ENCODE data around the gene PDE5A. TPM values are rescaled to one million over a fixed set of nuclear protein-coding genes. Genes with fewer than 3 reads are reported as not detected.
A peak's percentile ranks its signal among the peaks of the same experiment; 100 is the strongest.

Gene PDE5A
- polyA plus RNA-seq, 6 donors from 2014 or later = 0.46 to 2.5 (median 1.9) TPM

DNA sequence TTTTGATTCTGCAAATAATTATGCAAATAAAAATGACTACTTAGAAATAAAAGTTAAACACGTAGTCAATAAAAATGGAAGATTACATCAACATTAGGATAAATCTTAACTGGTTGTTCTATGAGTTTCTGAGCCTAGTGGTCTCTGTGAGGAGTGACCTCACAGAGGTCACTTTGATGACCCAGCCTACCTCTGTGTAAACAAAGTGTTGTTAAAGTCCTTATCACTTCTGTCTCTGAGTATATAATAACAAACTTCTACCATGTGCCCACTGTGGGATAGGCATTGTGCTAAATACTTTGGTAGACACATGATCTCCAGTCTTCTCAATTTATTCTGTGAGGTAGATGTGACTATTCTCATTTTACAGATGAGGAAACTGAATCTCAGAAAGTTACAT, 85.4 kb downstream of the PDE5A start:
- no peak for ATAC-seq (ENCODE audit: low read depth in 2 of 2)
- peaks cover 0 to 2% (median 0%) of the 10 kb centered on the region in 3 donors for H3K4me1 Mint-ChIP-seq
- no peaks in the 10 kb centered on the region for H3K36me3 Mint-ChIP-seq

GRCh38 chr4:119540249-119540648, 88.4 kb downstream of the PDE5A start:
- ATAC-seq (ENCODE audit: low read depth in 2 of 2) (no peak), DNase-seq (no peak)
- H3K4me1 Mint-ChIP-seq = peaks cover 13 to 17% (median 14%) of the 10 kb centered on the region in 3 donors
- H3K36me3 Mint-ChIP-seq = peaks cover 0 to 2% of the 10 kb centered on the region in 2 donors
- no peaks in the 10 kb centered on the region for H3K9me3 Mint-ChIP-seq
- no peak overlapping the region for H3K27ac Mint-ChIP-seq
- H3K4me3 Mint-ChIP-seq = no peak overlapping the region
- H3K27me3 Mint-ChIP-seq = no peaks in the 10 kb centered on the region

More for the DNA sequence above, 85.4 kb downstream of the PDE5A start:
- Mint-ChIP-seq H3K27ac (peak overlapping the region in 1 of 6 donors; percentile 79), H3K9me3 (no peaks in the 10 kb centered on the region), H3K4me3 (no peak overlapping the region), H3K27me3 (no peaks in the 10 kb centered on the region)
- DNase-seq = no peak

GRCh38 chr4:119537586-119537985, 91.0 kb downstream of the PDE5A start:
- Mint-ChIP-seq H3K36me3 (peaks cover 5 to 15% of the 10 kb centered on the region in 2 donors), H3K27ac (peak overlapping the region; percentile 0 to 95 (median 21))

DNA sequence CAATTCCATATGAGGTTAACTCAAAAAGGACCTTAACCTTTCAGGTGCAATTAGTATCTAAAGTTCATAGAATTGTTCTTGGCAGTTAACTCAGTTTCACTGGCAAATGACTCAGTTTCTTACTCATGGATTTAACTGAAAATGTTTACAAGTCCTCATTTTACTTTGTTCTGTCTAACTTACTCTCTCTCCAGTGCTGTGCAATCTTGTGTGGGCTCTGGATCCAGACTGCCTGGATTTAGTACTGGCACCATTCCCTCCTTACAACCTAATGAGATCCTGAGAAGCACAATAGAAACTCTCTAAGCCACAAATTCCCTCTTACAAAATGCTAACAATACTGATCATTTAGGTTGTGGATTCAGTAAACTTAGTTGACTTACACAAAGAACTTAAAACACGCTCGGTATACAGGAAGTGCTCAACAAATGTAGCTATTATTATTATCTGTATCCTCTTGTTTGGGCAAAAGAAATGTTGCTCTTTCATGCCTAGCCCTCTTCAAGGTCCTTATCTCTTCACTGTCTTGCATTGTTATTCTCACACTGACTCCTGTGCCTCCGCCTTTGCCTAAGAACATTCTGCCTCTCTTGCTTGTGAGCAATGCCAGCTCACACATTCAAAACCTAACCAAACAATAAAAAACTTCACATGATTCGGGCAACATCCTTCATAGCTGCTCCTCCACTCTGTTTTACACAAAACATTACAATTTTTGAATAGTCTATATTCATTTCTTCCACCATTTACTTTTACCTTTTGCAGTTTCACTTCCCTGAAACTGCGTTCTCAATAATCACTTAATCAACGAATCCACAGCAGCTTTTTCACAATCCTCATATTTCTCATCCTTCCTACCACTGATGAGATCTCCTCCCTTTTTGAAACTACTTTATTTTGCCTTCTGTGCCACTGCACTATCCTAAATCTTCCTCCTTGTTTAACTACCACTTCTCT, 91.8 kb downstream of the PDE5A start:
- Mint-ChIP-seq H3K4me1 (peaks cover 13 to 17% (median 14%) of the 10 kb centered on the region in 3 donors), H3K4me3 (peak overlapping the region in 7 of 8 donors; percentile 33 to 75 (median 59)), H3K27ac (peak overlapping the region; percentile 0 to 95 (median 36)), H3K36me3 (peaks cover 7 to 15% of the 10 kb centered on the region in 2 donors), H3K9me3 (peaks cover 0 to 8% (median 0%) of the 10 kb centered on the region in 7 donors), H3K27me3 (no peaks in the 10 kb centered on the region)
- no peak for DNase-seq
- peak; percentile 40 to 47 for ATAC-seq (ENCODE audit: low read depth in 2 of 2)

More at GRCh38 chr4:119537586-119537985, 91.0 kb downstream of the PDE5A start:
- DNase-seq (no peak), ATAC-seq (ENCODE audit: low read depth in 2 of 2) (peak; percentile 48 to 71)
- peaks cover 0 to 8% (median 0%) of the 10 kb centered on the region in 7 donors for H3K9me3 Mint-ChIP-seq
- H3K4me1 Mint-ChIP-seq = peaks cover 13 to 17% (median 14%) of the 10 kb centered on the region in 3 donors
- H3K27me3 Mint-ChIP-seq = no peaks in the 10 kb centered on the region
- peak overlapping the region in 7 of 8 donors; percentile 33 to 75 (median 59) for H3K4me3 Mint-ChIP-seq

GRCh38 chr4:119532319-119532718, 96.3 kb downstream of the PDE5A start:
- ATAC-seq (ENCODE audit: low read depth in 2 of 2) (no peak), DNase-seq (no peak)
- H3K4me1 Mint-ChIP-seq = peaks cover 8 to 9% (median 9%) of the 10 kb centered on the region in 3 donors
- H3K27ac Mint-ChIP-seq = no peak overlapping the region
- no peaks in the 10 kb centered on the region for H3K27me3 Mint-ChIP-seq
- H3K9me3 Mint-ChIP-seq = peaks cover 0 to 8% (median 0%) of the 10 kb centered on the region in 7 donors
- H3K4me3 Mint-ChIP-seq = no peak overlapping the region
- peaks cover 15 to 19% of the 10 kb centered on the region in 2 donors for H3K36me3 Mint-ChIP-seq

DNA sequence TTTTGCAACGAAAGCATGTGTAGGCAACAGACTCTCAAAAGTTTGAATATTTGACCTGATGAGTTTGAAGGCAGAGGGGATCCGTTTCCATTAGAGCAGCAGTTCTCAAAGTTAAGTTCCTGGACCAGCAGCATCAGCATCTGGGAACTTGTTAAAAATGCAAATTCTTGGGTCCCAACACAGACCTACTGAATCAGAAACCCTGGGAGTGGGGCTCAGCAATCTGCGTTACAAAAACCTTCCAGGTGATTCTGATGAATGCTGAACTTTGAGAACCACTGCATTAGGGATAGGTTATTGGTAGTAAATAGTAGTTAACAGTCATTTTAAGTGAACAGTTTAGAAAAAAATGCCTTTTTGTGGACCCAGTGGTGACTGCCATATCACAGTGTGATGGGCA, 98.8 kb downstream of the PDE5A start:
- H3K27ac Mint-ChIP-seq = no peak overlapping the region

GRCh38 chr4:119526786-119527550, 101.6 kb downstream of the PDE5A start:
- no peaks in the 10 kb centered on the region for H3K9me3 Mint-ChIP-seq
- no peak overlapping the region for H3K4me3 Mint-ChIP-seq
- no peak for DNase-seq

More for the DNA sequence above, 98.8 kb downstream of the PDE5A start:
- no peaks in the 10 kb centered on the region for H3K27me3 Mint-ChIP-seq
- DNase-seq (no peak), ATAC-seq (ENCODE audit: low read depth in 2 of 2) (no peak)
- no peaks in the 10 kb centered on the region for H3K4me1 Mint-ChIP-seq
- peaks cover 0 to 6% (median 0%) of the 10 kb centered on the region in 7 donors for H3K9me3 Mint-ChIP-seq
- H3K4me3 Mint-ChIP-seq = no peak overlapping the region
- H3K36me3 Mint-ChIP-seq = peaks cover 14 to 15% of the 10 kb centered on the region in 2 donors

GRCh38 chr4:119525771-119526712, 102.6 kb downstream of the PDE5A start:
- H3K9me3 Mint-ChIP-seq = no peaks in the 10 kb centered on the region
- H3K27ac Mint-ChIP-seq = no peak overlapping the region
- peaks cover 0 to 8% of the 10 kb centered on the region in 2 donors for H3K36me3 Mint-ChIP-seq
- H3K4me3 Mint-ChIP-seq = no peak overlapping the region
- no peaks in the 10 kb centered on the region for H3K4me1 Mint-ChIP-seq
- ATAC-seq (ENCODE audit: low read depth in 2 of 2) = no peak
- H3K27me3 Mint-ChIP-seq = no peaks in the 10 kb centered on the region
- DNase-seq = no peak

More at GRCh38 chr4:119526786-119527550, 101.6 kb downstream of the PDE5A start:
- H3K27me3 Mint-ChIP-seq = no peaks in the 10 kb centered on the region
- ATAC-seq (ENCODE audit: low read depth in 2 of 2) = no peak
- no peak overlapping the region for H3K27ac Mint-ChIP-seq
- H3K4me1 Mint-ChIP-seq = no peaks in the 10 kb centered on the region
- H3K36me3 Mint-ChIP-seq = peaks cover 0 to 13% of the 10 kb centered on the region in 2 donors

- H3K27me3 Mint-ChIP-seq = no peaks in the 10 kb centered on the region
- H3K4me1 Mint-ChIP-seq = no peaks in the 10 kb centered on the region
- peak overlapping the region in 1 of 6 donors; percentile 52 for H3K27ac Mint-ChIP-seq
- DNase-seq (no peak), ATAC-seq (ENCODE audit: low read depth in 2 of 2) (no peak)
- no peaks in the 10 kb centered on the region for H3K9me3 Mint-ChIP-seq
- no peak overlapping the region for H3K4me3 Mint-ChIP-seq
- peaks cover 0 to 8% of the 10 kb centered on the region in 2 donors for H3K36me3 Mint-ChIP-seq
Observed at GRCh38 chr4:119525005-119525749, 103.4 kb downstream of the PDE5A start.

DNA sequence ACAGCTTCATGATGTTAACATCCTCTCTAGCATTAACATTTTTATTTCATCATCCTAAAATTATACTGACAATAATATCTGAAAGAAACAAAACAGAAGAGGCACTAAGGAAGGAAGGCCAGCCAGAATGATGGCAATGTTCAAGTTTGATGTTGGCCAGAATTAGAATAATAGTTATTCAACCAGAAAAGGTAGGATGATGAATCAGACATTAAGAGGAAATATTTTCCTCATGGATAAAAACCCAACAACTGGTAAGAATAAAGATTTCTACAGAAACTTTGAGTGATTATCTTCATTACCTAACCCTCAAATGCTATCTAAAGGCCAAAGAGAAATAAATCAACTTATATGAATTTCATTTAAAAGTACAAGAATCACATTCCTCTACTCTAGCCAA, 105.2 kb downstream of the PDE5A start:
- no peak for ATAC-seq (ENCODE audit: low read depth in 2 of 2)
- DNase-seq = no peak
- no peaks in the 10 kb centered on the region for H3K4me1 Mint-ChIP-seq
- H3K9me3 Mint-ChIP-seq = no peaks in the 10 kb centered on the region
- H3K27me3 Mint-ChIP-seq = no peaks in the 10 kb centered on the region
- H3K27ac Mint-ChIP-seq = peak overlapping the region in 1 of 6 donors; percentile 74
- no peak overlapping the region for H3K4me3 Mint-ChIP-seq
- H3K36me3 Mint-ChIP-seq = peaks cover 0 to 5% of the 10 kb centered on the region in 2 donors

GRCh38 chr4:119521268-119521667, 107.3 kb downstream of the PDE5A start:
- Mint-ChIP-seq H3K4me3 (no peak overlapping the region), H3K4me1 (no peaks in the 10 kb centered on the region), H3K9me3 (no peaks in the 10 kb centered on the region), H3K36me3 (peaks cover 0 to 5% of the 10 kb centered on the region in 2 donors), H3K27ac (no peak overlapping the region), H3K27me3 (no peaks in the 10 kb centered on the region)
- no peak for DNase-seq
- no peak for ATAC-seq (ENCODE audit: low read depth in 2 of 2)

GRCh38 chr4:119518915-119519410, 109.6 kb downstream of the PDE5A start:
- no peak for ATAC-seq (ENCODE audit: low read depth in 2 of 2)
- no peaks in the 10 kb centered on the region for H3K9me3 Mint-ChIP-seq

More at GRCh38 chr4:119518915-119519410, 109.6 kb downstream of the PDE5A start:
- no peak overlapping the region for H3K4me3 Mint-ChIP-seq
- no peaks in the 10 kb centered on the region for H3K27me3 Mint-ChIP-seq
- peaks cover 0 to 5% of the 10 kb centered on the region in 2 donors for H3K36me3 Mint-ChIP-seq
- no peak for DNase-seq
- H3K4me1 Mint-ChIP-seq = no peaks in the 10 kb centered on the region
- no peak overlapping the region for H3K27ac Mint-ChIP-seq

All from naive B cell (primary cell).